Subcutaneous abdominal adipose tissue (tissue), 5 donors: ENCODE results near the gene SHC3.

Source experiments
- H3K27ac ChIP-seq: one replicate; pipeline ENCODE4 v1.7.0; 2013; ENCODE audit warnings: low read depth, mild to moderate bottlenecking, inconsistent platforms, low read length, moderate library complexity
- H3K27me3 ChIP-seq, 5 donors: one replicate each; pipeline ENCODE4 v1.7.0; 2013; ENCODE audit warnings: low read length in 5 of 5, inconsistent platforms in 1 of 5; ENCODE audit not compliant: control insufficient read depth in 5 of 5, insufficient read depth in 4 of 5
- H3K36me3 ChIP-seq, 5 donors: one replicate each; pipeline ENCODE4 v1.7.0; 2013; ENCODE audit warnings: low read length in 5 of 5; ENCODE audit not compliant: control insufficient read depth in 5 of 5, insufficient read depth in 5 of 5
- H3K4me1 ChIP-seq, 5 donors: one replicate each; pipeline ENCODE4 v1.7.0; 2013; ENCODE audit warnings: low read length in 5 of 5, mild to moderate bottlenecking in 3 of 5, moderate library complexity in 1 of 5; ENCODE audit not compliant: control insufficient read depth in 5 of 5, insufficient read depth in 5 of 5
- H3K4me3 ChIP-seq, 5 donors: one replicate each; pipeline ENCODE4 v1.7.0; 2013; ENCODE audit warnings: low read length in 5 of 5, low read depth in 1 of 5
- H3K9ac ChIP-seq, 5 donors: one replicate each; pipeline ENCODE4 v1.7.0; 2013; ENCODE audit warnings: low read length in 5 of 5, mild to moderate bottlenecking in 4 of 5, moderate library complexity in 3 of 5
- H3K9me3 ChIP-seq, 5 donors: one replicate each; pipeline ENCODE4 v1.7.0; 2013; ENCODE audit warnings: low read length in 5 of 5; ENCODE audit not compliant: control insufficient read depth in 5 of 5
- donor health status: healthy.
- donor health status: healthy.
- donor health status: healthy.
- donor health status: healthy.
- donor health status: healthy.

The SHC3 gene

DNA sequence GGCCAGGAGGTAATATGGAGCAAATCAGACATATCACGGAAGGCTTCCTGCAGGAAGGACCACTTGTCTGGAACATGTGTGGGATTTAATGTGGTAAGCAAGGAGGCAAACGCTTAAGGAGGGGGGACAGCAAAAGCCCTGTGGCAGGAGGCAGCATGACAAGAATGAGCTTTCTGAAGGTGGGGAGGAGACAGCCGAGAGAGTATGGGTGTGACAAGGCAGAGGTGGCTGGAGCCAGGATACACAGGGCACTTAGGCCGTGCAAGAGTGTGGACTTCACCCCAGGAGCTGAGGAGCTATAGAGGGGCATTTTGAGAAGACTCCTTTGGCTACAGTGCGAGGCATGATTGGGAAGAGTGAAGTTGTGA, 201.7 kb downstream of the SHC3 start:
- Histone ChIP-seq H3K9ac (no peak overlapping the region), H3K4me1 (peaks cover 0 to 6% (median 4%) of the 10 kb centered on the region in 5 donors), H3K27ac (no peak overlapping the region), H3K36me3 (no peaks in the 10 kb centered on the region), H3K27me3 (peaks cover 0 to 4% (median 0%) of the 10 kb centered on the region in 5 donors), H3K4me3 (no peak overlapping the region), H3K9me3 (peaks cover 0 to 12% (median 9%) of the 10 kb centered on the region in 5 donors)

DNA sequence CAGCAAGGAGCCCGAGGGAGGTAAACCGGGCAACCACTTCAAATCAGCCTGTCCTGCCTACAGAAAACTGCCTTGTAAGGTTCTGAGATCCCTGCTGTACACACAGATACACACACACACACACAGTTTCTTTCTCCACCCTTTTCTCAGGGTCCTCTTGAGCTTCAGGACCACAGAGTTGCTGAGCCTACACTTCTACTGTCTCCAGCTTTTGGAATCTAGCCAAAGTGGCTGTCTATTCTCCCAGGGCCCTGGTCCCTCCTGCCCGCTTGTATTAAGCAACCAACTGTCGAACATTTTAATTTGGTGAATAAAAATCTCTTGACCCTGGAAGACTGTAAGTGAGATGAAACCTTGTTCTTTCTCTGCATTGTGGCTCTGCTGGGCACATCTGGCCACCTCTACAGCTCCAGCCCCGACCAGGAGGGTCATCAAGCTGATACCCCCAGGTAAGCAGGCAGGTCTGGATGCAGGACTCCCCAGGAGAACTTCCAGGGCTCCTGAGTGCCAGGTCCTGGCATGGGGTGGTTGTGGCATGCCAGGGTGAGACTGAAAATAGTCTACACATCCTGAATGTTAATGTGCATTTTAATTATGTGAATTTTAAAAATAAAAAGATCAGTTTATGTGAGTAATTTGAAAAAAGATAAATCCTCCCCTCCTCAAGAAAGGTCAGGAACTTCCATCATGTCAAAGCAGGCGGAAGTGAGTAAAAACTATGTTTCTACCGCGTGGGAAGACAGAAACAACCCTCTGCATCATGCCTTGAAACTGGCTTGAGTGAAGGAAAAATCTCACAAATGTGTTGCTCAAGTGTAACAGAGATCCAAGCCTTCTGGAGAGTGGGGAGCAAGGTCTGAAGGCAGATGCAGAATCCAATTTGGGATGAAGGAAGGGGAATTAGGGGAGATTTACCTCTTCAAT, 202.4 kb downstream of the SHC3 start:
- H3K36me3 ChIP-seq = no peaks in the 10 kb centered on the region
- no peak overlapping the region for H3K9ac ChIP-seq
- peaks cover 0 to 12% (median 9%) of the 10 kb centered on the region in 5 donors for H3K9me3 ChIP-seq
- peaks cover 0 to 4% (median 0%) of the 10 kb centered on the region in 5 donors for H3K27me3 ChIP-seq
- peaks cover 0 to 6% (median 4%) of the 10 kb centered on the region in 5 donors for H3K4me1 ChIP-seq
- H3K4me3 ChIP-seq = no peak overlapping the region
- H3K27ac ChIP-seq = no peak overlapping the region

- peaks cover 0 to 6% (median 4%) of the 10 kb centered on the region in 5 donors for H3K4me1 ChIP-seq
- H3K9me3 ChIP-seq = peaks cover 0 to 12% (median 9%) of the 10 kb centered on the region in 5 donors
- H3K27ac ChIP-seq = no peak overlapping the region
- no peaks in the 10 kb centered on the region for H3K36me3 ChIP-seq
- no peak overlapping the region for H3K9ac ChIP-seq
- H3K4me3 ChIP-seq = no peak overlapping the region
- H3K27me3 ChIP-seq = peaks cover 0 to 8% (median 0%) of the 10 kb centered on the region in 5 donors
These were observed 204.0 kb downstream of the SHC3 start for GRCh38 chr9:88974641-88975040.

GRCh38 chr9:88973281-88974045, 205.2 kb downstream of the SHC3 start:
- peaks cover 0 to 12% (median 9%) of the 10 kb centered on the region in 5 donors for H3K9me3 ChIP-seq
- peaks cover 0 to 8% (median 3%) of the 10 kb centered on the region in 5 donors for H3K27me3 ChIP-seq
- H3K27ac ChIP-seq = no peak overlapping the region
- no peaks in the 10 kb centered on the region for H3K4me1 ChIP-seq
- H3K9ac ChIP-seq = no peak overlapping the region
- no peak overlapping the region for H3K4me3 ChIP-seq
- H3K36me3 ChIP-seq = no peaks in the 10 kb centered on the region

GRCh38 chr9:88972401-88972800, 206.2 kb downstream of the SHC3 start:
- Histone ChIP-seq H3K27me3 (peaks cover 0 to 8% (median 3%) of the 10 kb centered on the region in 5 donors), H3K4me3 (no peak overlapping the region), H3K9ac (no peak overlapping the region), H3K9me3 (peaks cover 0 to 12% (median 9%) of the 10 kb centered on the region in 5 donors), H3K36me3 (no peaks in the 10 kb centered on the region), H3K27ac (no peak overlapping the region), H3K4me1 (no peaks in the 10 kb centered on the region)

GRCh38 chr9:88971131-88971960, 207.3 kb downstream of the SHC3 start:
- Histone ChIP-seq H3K27me3 (peaks cover 0 to 8% (median 3%) of the 10 kb centered on the region in 5 donors), H3K9ac (no peak overlapping the region), H3K27ac (no peak overlapping the region), H3K36me3 (no peaks in the 10 kb centered on the region), H3K9me3 (peaks cover 0 to 12% (median 9%) of the 10 kb centered on the region in 5 donors), H3K4me3 (no peak overlapping the region), H3K4me1 (no peaks in the 10 kb centered on the region)

DNA sequence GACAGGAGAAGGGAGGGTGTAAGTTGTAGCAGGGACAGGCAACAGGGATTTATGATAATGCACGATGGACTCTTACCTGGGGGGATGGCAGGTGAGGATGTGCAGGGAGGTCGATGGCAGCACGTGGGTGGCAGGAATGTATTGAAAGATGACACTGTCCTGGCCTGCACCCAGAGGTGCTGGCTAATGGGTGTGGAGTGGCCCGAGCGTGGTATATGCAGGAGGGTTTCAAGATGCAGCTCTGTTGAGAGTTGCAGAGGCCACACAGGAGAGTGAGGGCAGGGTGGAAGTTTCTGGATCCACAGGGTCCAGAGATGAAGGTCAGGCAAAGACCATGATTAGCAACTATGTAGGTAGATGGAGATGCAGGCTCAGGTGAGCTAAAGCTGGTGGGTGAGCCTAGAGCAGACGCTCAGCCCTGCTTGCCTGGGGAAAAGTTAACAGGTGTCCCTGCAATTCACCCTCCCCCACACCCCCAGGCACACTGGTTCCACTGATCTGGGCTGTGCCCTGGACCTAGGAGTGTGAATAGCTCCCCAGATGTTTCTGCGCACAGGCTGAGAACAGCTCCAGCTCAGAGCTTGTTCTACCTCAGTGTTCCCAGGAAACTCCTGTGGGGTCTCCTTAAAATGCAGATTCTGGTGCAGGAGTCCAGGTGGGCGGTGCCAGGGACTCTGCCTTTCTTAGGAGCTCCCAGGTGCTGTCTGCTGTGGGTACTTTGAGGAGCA, 208.8 kb downstream of the SHC3 start:
- Histone ChIP-seq H3K27ac (no peak overlapping the region), H3K36me3 (no peaks in the 10 kb centered on the region), H3K4me3 (no peak overlapping the region), H3K27me3 (peaks cover 0 to 8% (median 0%) of the 10 kb centered on the region in 5 donors), H3K9me3 (peaks cover 0 to 12% (median 9%) of the 10 kb centered on the region in 5 donors), H3K9ac (no peak overlapping the region), H3K4me1 (no peaks in the 10 kb centered on the region)

GRCh38 chr9:88968799-88969198, 209.8 kb downstream of the SHC3 start:
- Histone ChIP-seq H3K27me3 (peaks cover 0 to 6% (median 0%) of the 10 kb centered on the region in 5 donors), H3K4me3 (no peak overlapping the region), H3K9ac (no peak overlapping the region), H3K36me3 (no peaks in the 10 kb centered on the region), H3K9me3 (peaks cover 0 to 12% (median 9%) of the 10 kb centered on the region in 5 donors), H3K27ac (no peak overlapping the region), H3K4me1 (no peaks in the 10 kb centered on the region)
